HG02938 (cell line): ENCODE results near the gene SYF2.

ENCODE experiments used
- ATAC-seq: cut with Tn5 transposase; IDR thresholded peaks from one replicate; pipeline ENCODE4 v1.9.1; 2021; ENCODE audit warnings: mild to moderate bottlenecking, moderate library complexity; ENCODE audit not compliant: unreplicated experiment

The SYF2 gene

GRCh38 chr1:25186161-25187007, 45.9 kb downstream of the SYF2 start:
- no peak for ATAC-seq

GRCh38 chr1:25185409-25186160, 46.7 kb downstream of the SYF2 start:
- ATAC-seq, result no peak

- no peak for ATAC-seq
Measured at GRCh38 chr1:25184001-25184762, 48.1 kb downstream of the SYF2 start.

- ATAC-seq, result no peak
Measured at GRCh38 chr1:25183126-25183980, 48.9 kb downstream of the SYF2 start.

- no peak for ATAC-seq
Measured at GRCh38 chr1:25182629-25183028, 49.7 kb downstream of the SYF2 start.

GRCh38 chr1:25180996-25181395, 51.3 kb downstream of the SYF2 start:
- no peak for ATAC-seq

- no peak for ATAC-seq
Measured at GRCh38 chr1:25178917-25179561, 53.3 kb downstream of the SYF2 start.

GRCh38 chr1:25174730-25175612, 57.3 kb downstream of the SYF2 start:
- ATAC-seq, result no peak

GRCh38 chr1:25174363-25174729, 58.0 kb downstream of the SYF2 start:
- no peak for ATAC-seq

- no peak for ATAC-seq
Measured at GRCh38 chr1:25173809-25174340, 58.4 kb downstream of the SYF2 start.
